Activated T-helper 1 cell treated with anti-CD3 and anti-CD28 coated beads, Interleukin-12 subunit alpha, Interleukin-12 subunit beta, Interleukin-2, Interleukin-4 antibody, amounts not matched to agents 30 ng/mL and 10 ng/mL and 1 ng/mL, durations not matched to agents 14 hours and 24 hours and 36 hours (primary cell): Measurements from ENCODE around the gene ERBB2. TPM values are rescaled to one million over a fixed set of nuclear protein-coding genes. Genes with fewer than 3 reads are reported as not detected.
A peak's percentile ranks its signal among the peaks of the same experiment; 100 is the strongest.

Experiments
- DNase-seq: peaks from one replicate; pipeline ENCODE4 v3.0.0; 2021; ENCODE audit warnings: low spot score
- H3K27ac Mint-ChIP-seq: one replicate; pipeline ENCODE4 v1.8.0; 2021; ENCODE audit warnings: mild to moderate bottlenecking, mixed read lengths
- H3K27me3 Mint-ChIP-seq: one replicate; pipeline ENCODE4 v1.8.0; 2022; ENCODE audit warnings: mild to moderate bottlenecking, moderate library complexity, mixed read lengths; ENCODE audit not compliant: insufficient read depth
- H3K36me3 Mint-ChIP-seq: one replicate; pipeline ENCODE4 v1.8.0; 2021; ENCODE audit warnings: low read depth, mixed read lengths
- H3K4me1 Mint-ChIP-seq: one replicate; pipeline ENCODE4 v1.8.0; 2021; ENCODE audit warnings: low read depth, mixed read lengths
- H3K4me3 Mint-ChIP-seq: one replicate; pipeline ENCODE4 v1.8.0; 2021; ENCODE audit warnings: mild to moderate bottlenecking, moderate library complexity, mixed read lengths
- H3K9me3 Mint-ChIP-seq: one replicate; pipeline ENCODE4 v1.8.0; 2021; ENCODE audit warnings: mixed read lengths
- intact Hi-C: fragments of 100-400 bp; cut with micrococcal nuclease; formaldehyde crosslinking; loops from one replicate; pipeline ENCODE4 v1.15.1; 2024
- total RNA-seq: library from RNA; stranded (reverse); gene quantifications from 2 replicates; pipeline ENCODE4 v1.2.3, GENCODE V29; 2022

Gene ERBB2
- total RNA-seq, 1 donor from 2014 or later: 3.0 TPM

DNA sequence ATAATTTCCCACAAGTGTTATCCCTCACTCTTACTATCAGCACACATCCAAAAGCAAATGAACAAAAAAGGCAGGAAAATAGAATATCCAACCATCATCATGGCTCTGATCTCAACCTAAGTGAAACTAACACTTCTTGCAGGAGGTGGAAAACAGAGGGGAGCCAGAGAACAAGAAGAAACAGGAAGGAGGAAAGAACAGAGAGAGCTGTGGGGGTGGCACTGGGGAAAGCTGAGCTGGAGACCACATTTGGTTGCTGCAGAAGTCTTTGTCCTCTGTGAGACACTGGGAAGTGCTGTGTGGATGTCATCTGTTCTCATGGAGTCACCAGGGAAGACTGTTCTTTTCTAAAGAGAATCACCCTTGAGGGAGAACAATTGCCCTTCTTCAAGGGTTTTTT, 72.6 kb downstream of the ERBB2 start:
- no peak for DNase-seq
- no peaks in the 10 kb centered on the region for H3K9me3 Mint-ChIP-seq
- peaks cover 95% of the 10 kb centered on the region for H3K4me1 Mint-ChIP-seq
- H3K27ac Mint-ChIP-seq: peak overlapping the region; percentile 29
- H3K4me3 Mint-ChIP-seq: peak overlapping the region; percentile 49
- no peaks in the 10 kb centered on the region for H3K27me3 Mint-ChIP-seq
- intact Hi-C loops: loop anchor here (5.0 to 10.0 kb wide), 5 partner anchors 155 to 792 kb away; partner anchors contain the start of genes CCR7, LRRC3C, ORMDL3 and PSMD3
- peaks cover 42% of the 10 kb centered on the region for H3K36me3 Mint-ChIP-seq

GRCh38 chr17:39772987-39773934, 73.4 kb downstream of the ERBB2 start:
- Mint-ChIP-seq H3K9me3 (no peaks in the 10 kb centered on the region), H3K36me3 (peaks cover 41% of the 10 kb centered on the region), H3K4me1 (peaks cover 95% of the 10 kb centered on the region), H3K4me3 (peak overlapping the region; percentile 43), H3K27ac (peak overlapping the region; percentile 55), H3K27me3 (no peaks in the 10 kb centered on the region)
- intact Hi-C loops: loop anchor here (5.0 to 10.0 kb wide), 5 partner anchors 154 to 792 kb away; partner anchors contain the start of genes CCR7, LRRC3C, ORMDL3 and PSMD3
- no peak for DNase-seq

GRCh38 chr17:39774047-39774446, 74.2 kb downstream of the ERBB2 start:
- Mint-ChIP-seq H3K27me3 (no peaks in the 10 kb centered on the region), H3K9me3 (no peaks in the 10 kb centered on the region), H3K4me1 (peaks cover 89% of the 10 kb centered on the region), H3K36me3 (peaks cover 35% of the 10 kb centered on the region), H3K4me3 (peak overlapping the region; percentile 78), H3K27ac (peak overlapping the region; percentile 77)
- intact Hi-C loops: loop anchor here (1.0 to 10.0 kb wide), 6 partner anchors 17 to 791 kb away; partner anchors contain the start of genes CCR7, LRRC3C, ORMDL3 and PSMD3
- DNase-seq: no peak

DNA sequence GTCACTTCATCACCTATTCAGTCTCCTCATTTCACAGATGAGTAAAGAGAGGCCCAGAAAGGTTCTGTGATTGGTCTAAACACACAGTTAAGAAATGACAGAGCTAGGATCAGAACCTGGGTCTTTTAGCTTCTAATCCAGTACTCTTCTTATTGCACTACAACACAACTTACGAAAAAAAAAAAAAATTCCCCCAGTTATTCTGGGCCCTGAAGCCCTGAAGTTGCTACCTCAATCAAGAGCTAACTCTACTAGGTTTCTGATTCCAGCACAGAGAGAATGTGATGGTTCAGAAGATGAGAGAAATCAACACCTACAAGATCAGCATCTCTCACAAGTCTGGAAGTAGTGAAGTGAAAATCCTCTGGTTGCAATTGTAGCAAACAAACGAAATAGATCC, 75.2 kb downstream of the ERBB2 start:
- H3K4me3 Mint-ChIP-seq: no peak overlapping the region
- H3K27me3 Mint-ChIP-seq: no peaks in the 10 kb centered on the region
- intact Hi-C loops: loop anchor here (10.0 kb wide), 2 partner anchors 320 to 790 kb away; partner anchors contain the start of gene CCR7
- peaks cover 79% of the 10 kb centered on the region for H3K4me1 Mint-ChIP-seq
- no peaks in the 10 kb centered on the region for H3K9me3 Mint-ChIP-seq
- peak overlapping the region; percentile 42 for H3K27ac Mint-ChIP-seq
- peaks cover 35% of the 10 kb centered on the region for H3K36me3 Mint-ChIP-seq
- DNase-seq: no peak

DNA sequence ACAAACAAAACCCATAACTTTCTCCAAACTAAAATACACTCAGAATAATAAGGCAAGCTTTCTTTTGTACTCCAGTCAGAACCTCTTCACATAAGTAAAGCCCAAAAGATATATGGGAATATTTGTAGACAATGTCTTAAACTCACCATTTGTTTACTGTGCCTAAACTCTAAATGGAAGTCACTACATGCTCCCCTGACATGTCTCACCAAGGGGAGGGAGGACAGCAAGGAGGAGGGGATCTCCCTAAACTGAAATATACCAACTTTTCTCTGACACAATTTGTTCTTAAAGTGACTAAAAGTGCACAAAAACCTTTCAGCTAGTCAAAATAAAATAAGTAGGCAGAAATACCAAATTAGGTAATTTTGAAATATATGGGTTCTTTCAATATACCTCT, 76.4 kb downstream of the ERBB2 start:
- Mint-ChIP-seq H3K36me3 (peaks cover 33% of the 10 kb centered on the region), H3K27ac (peak overlapping the region; percentile 67), H3K4me1 (peaks cover 76% of the 10 kb centered on the region), H3K9me3 (no peaks in the 10 kb centered on the region), H3K27me3 (no peaks in the 10 kb centered on the region), H3K4me3 (peak overlapping the region; percentile 63)
- no peak for DNase-seq
- intact Hi-C loops: loop anchor here (10.0 kb wide), 2 partner anchors 319 to 789 kb away; partner anchors contain the start of gene CCR7

GRCh38 chr17:39777534-39778365, 77.9 kb downstream of the ERBB2 start:
- DNase-seq: no peak
- Mint-ChIP-seq H3K27me3 (no peaks in the 10 kb centered on the region), H3K27ac (peak overlapping the region; percentile 81), H3K4me3 (peak overlapping the region; percentile 85), H3K4me1 (peaks cover 76% of the 10 kb centered on the region), H3K9me3 (no peaks in the 10 kb centered on the region), H3K36me3 (peaks cover 31% of the 10 kb centered on the region)
- intact Hi-C loops: loop anchor here (1.0 to 10.0 kb wide), 3 partner anchors 7 to 787 kb away; partner anchors contain the start of gene CCR7

Other genes with a start within 250 kb of the ERBB2 start
- gene MED1, start 248.8 kb upstream of the ERBB2 start, total RNA-seq: 72.0 and 73.4 TPM in 2 replicates
- gene CDK12, start 238.6 kb upstream of the ERBB2 start, total RNA-seq: 97.4 and 99.5 TPM in 2 replicates
- gene NEUROD2, start 92.1 kb upstream of the ERBB2 start, total RNA-seq: not detected in 2 replicates
- gene PPP1R1B, start 73.1 kb upstream of the ERBB2 start, total RNA-seq: not detected in 2 replicates
- gene STARD3, start 62.9 kb upstream of the ERBB2 start, total RNA-seq: 54.7 and 65.3 TPM in 2 replicates
- 0.96 and 1.4 TPM in 2 replicates for gene TCAP, start 34.7 kb upstream of the ERBB2 start, total RNA-seq
- gene PNMT, start 31.6 kb upstream of the ERBB2 start, total RNA-seq: not detected in 2 replicates
- 14.4 and 16.9 TPM in 2 replicates for gene PGAP3, start 12.0 kb upstream of the ERBB2 start, total RNA-seq
- gene MIEN1, start 30.5 kb downstream of the ERBB2 start, total RNA-seq: 33.3 and 37.1 TPM in 2 replicates
- 0.64 and 0.73 TPM in 2 replicates for gene GRB7, start 37.9 kb downstream of the ERBB2 start, total RNA-seq
- 22.8 and 25.1 TPM in 2 replicates for gene IKZF3, start 164.2 kb downstream of the ERBB2 start, total RNA-seq
- 0.37 TPM in 1 of 2 replicates, not detected in the other for gene ZPBP2, start 168.1 kb downstream of the ERBB2 start, total RNA-seq
- 23.8 and 27.4 TPM in 2 replicates for gene GSDMB, start 218.6 kb downstream of the ERBB2 start, total RNA-seq
- gene ORMDL3, start 227.5 kb downstream of the ERBB2 start, total RNA-seq: 70.8 and 77.4 TPM in 2 replicates
- not detected in 2 replicates for gene LRRC3C, start 227.7 kb downstream of the ERBB2 start, total RNA-seq